HCT116 (cell line): ENCODE results near the gene DAGLB. TPM values are rescaled to one million over a fixed set of nuclear protein-coding genes. Genes with fewer than 3 reads are reported as not detected.
"Not testable (repeated sequence)": the region's sequence is repeated elsewhere in the genome, so short reads cannot be mapped to it uniquely, and the experiment has no call there.

Experiments used
- ATAC-seq: fragments of 200-7000 bp; cut with Tn5 transposase; 2 replicates; pipeline ENCODE4 v1.9.1; 2020; ENCODE audit warnings: mild to moderate bottlenecking, moderate library complexity
- BruUV-seq: library from RNA; stranded (reverse); fragments of 400-500 nt; replicated peaks from 2 replicates; lab custom pipeline; 2021; lab: Mats Ljungman, UMichigan
- CTCF ChIA-PET: fragments of 300-600 bp; sonication (Branson Sonifier 250); formaldehyde crosslinking; loops from one replicate; lab custom pipeline; 2021; ENCODE audit warnings: antibody characterized with exemption; lab: Charles Lee
- POLR2A ChIA-PET: fragments of 300-600, 350-600 bp; sonication (Branson Sonifier 250); formaldehyde crosslinking; loops from one replicate; lab custom pipeline; 2021; ENCODE audit warnings: antibody characterized with exemption; lab: Charles Lee
- RAD21 ChIA-PET, 2 experiments: fragments of 300-600 bp; sonication (Branson Sonifier 250); formaldehyde crosslinking; loops; one replicate each; lab custom pipeline; 2023; ENCODE audit warnings: low total read pairs in 2 of 2; ENCODE audit not compliant: uncharacterized antibody in 2 of 2, unreplicated experiment in 2 of 2, low non-redundant PET in 1 of 2; lab: Charles Lee
- DNase-seq: peaks from one replicate; pipeline ENCODE4 v3.0.0-alpha.2; 2010; ENCODE audit warnings: low read depth, low spot score
- H2AFZ ChIP-seq: fragments of 200-600 bp; shearing (Covaris generic), sonication (generic); 2 replicates; pipeline ENCODE4 v1.6.1; 2017; ENCODE audit warnings: low read depth, mixed run types, mixed read lengths, antibody characterized with exemption, low read length; ENCODE audit not compliant: poor library complexity, severe bottlenecking
- H3K27ac ChIP-seq: 2 replicates; pipeline ENCODE4 v1.5.1; 2012; ENCODE audit warnings: low read depth, low read length
- H3K27me3 ChIP-seq: fragments of 200-600 bp; sonication (generic); 2 replicates; pipeline ENCODE4 v1.6.1; 2016; ENCODE audit warnings: mixed run types, low read length, mixed read lengths; ENCODE audit not compliant: insufficient read depth
- H3K36me3 ChIP-seq, 2 experiments: fragments of 200-500 bp in 1 of 2; fragments of 200-600 bp in 1 of 2; sonication (Bioruptor generic) in 1 of 2; sonication (generic) in 1 of 2; 2 replicates each; pipeline versions ENCODE4 v1.5.1 to v1.6.1; 2014 to 2016; ENCODE audit warnings: low read length in 2 of 2, inconsistent platforms in 1 of 2, mixed read lengths in 1 of 2, mixed run types in 1 of 2; ENCODE audit not compliant: insufficient read depth in 2 of 2, control insufficient read depth in 1 of 2
- H3K4me1 ChIP-seq, 2 experiments: fragments of 200-600 bp in 1 of 2; sonication (generic) in 1 of 2; 2 replicates each; pipeline versions ENCODE4 v1.5.1 to v1.6.1; 2012 to 2017; ENCODE audit warnings: low read length in 2 of 2, inconsistent platforms in 1 of 2, mild to moderate bottlenecking in 1 of 2, mixed read lengths in 1 of 2, mixed run types in 1 of 2, moderate library complexity in 1 of 2; ENCODE audit not compliant: insufficient read depth in 2 of 2, control insufficient read depth in 1 of 2
- H3K4me2 ChIP-seq: fragments of 200-600 bp; sonication (generic); 2 replicates; pipeline ENCODE4 v1.6.1; 2017; ENCODE audit warnings: mixed run types, low read length, mixed read lengths
- H3K4me3 ChIP-seq, 2 experiments: fragments of 200-600 bp in 1 of 2; sonication (generic) in 1 of 2; replicated peaks in 1 of 2; 2 replicates each; pipeline ENCODE4 v1.5.1; 2011 to 2016; ENCODE audit warnings: low read length in 2 of 2, control low read depth in 1 of 2, low read depth in 1 of 2, mild to moderate bottlenecking in 1 of 2, mixed read lengths in 1 of 2, mixed run types in 1 of 2
- H3K79me2 ChIP-seq: fragments of 200-600 bp; sonication (generic); 2 replicates; pipeline ENCODE4 v1.6.1; 2017; ENCODE audit warnings: mild to moderate bottlenecking, mixed run types, low read length, moderate library complexity, mixed read lengths; ENCODE audit not compliant: insufficient read depth
- H3K9ac ChIP-seq: fragments of 200-600 bp; sonication (generic); 2 replicates; pipeline ENCODE4 v1.6.1; 2016; ENCODE audit warnings: low read length, mixed read lengths
- H3K9me2 ChIP-seq: fragments of 200-600 bp; sonication (generic), shearing (Covaris generic); 2 replicates; pipeline ENCODE4 v1.6.1; 2017; ENCODE audit warnings: mixed run types, mild to moderate bottlenecking, moderate library complexity; ENCODE audit not compliant: insufficient read depth
- H3K9me3 ChIP-seq, 2 experiments: fragments of 200-500 bp in 1 of 2; fragments of 200-600 bp in 1 of 2; sonication (Bioruptor generic) in 1 of 2; sonication (generic) in 1 of 2; 2 replicates each; pipeline ENCODE4 v1.6.1; 2014 to 2017; ENCODE audit warnings: low read length in 2 of 2, mixed read lengths in 2 of 2, inconsistent platforms in 1 of 2, low read depth in 1 of 2, mild to moderate bottlenecking in 1 of 2, mixed run types in 1 of 2, moderate library complexity in 1 of 2; ENCODE audit not compliant: control insufficient read depth in 1 of 2, insufficient read depth in 1 of 2
- H4K20me1 ChIP-seq: fragments of 200-600 bp; sonication (generic), shearing (Covaris generic); 2 replicates; pipeline ENCODE4 v1.6.1; 2017; ENCODE audit warnings: mixed run types, mild to moderate bottlenecking, moderate library complexity; ENCODE audit not compliant: insufficient read depth
- CEBPB ChIP-seq: IDR thresholded peaks from 2 replicates; pipeline ENCODE4 v1.6.1; 2012; ENCODE audit warnings: low read depth
- FOSL1 ChIP-seq: IDR thresholded peaks from 2 replicates; pipeline ENCODE4 v1.6.1; 2012; ENCODE audit warnings: low read depth
- JUND ChIP-seq: IDR thresholded peaks from 2 replicates; pipeline ENCODE4 v1.6.1; 2012
- SIN3A ChIP-seq: IDR thresholded peaks from 2 replicates; pipeline ENCODE4 v1.6.1; 2012; ENCODE audit warnings: low read depth
- SP1 ChIP-seq: IDR thresholded peaks from 2 replicates; pipeline ENCODE4 v1.6.1; 2012; ENCODE audit warnings: low read depth
- SRF ChIP-seq: IDR thresholded peaks from 2 replicates; pipeline ENCODE4 v1.6.1; 2012; ENCODE audit warnings: low read depth
- TCF7L2 ChIP-seq: IDR thresholded peaks from 2 replicates; pipeline ENCODE4 v1.7.0; 2011; ENCODE audit warnings: borderline replicate concordance, inconsistent platforms; ENCODE audit not compliant: insufficient read depth, insufficient read length; ENCODE audit errors: extremely low read depth
- YY1 ChIP-seq: IDR thresholded peaks from 2 replicates; pipeline ENCODE4 v1.6.1; 2011; ENCODE audit warnings: low read length, low read depth, moderate library complexity, mild to moderate bottlenecking; ENCODE audit not compliant: insufficient replicate concordance; ENCODE audit errors: extremely low read depth
- ZFX ChIP-seq: fragments of 450-650 bp; IDR thresholded peaks from 2 replicates; pipeline ENCODE4 v1.6.1; 2017
- intact Hi-C: fragments of 100-400 bp; cut with micrococcal nuclease; formaldehyde crosslinking; loops from 2 replicates; pipeline ENCODE4 v1.10.0; 2022
- total RNA-seq: library from RNA; stranded (reverse); gene quantifications from one replicate; pipeline ENCODE4 v1.2.1, GENCODE V29; 2021; ENCODE audit not compliant: unreplicated experiment
- TF ChIP-seq, protein P1 (sequence below), 3 experiments: fragments of 200-600 bp in 1 of 3; sonication (generic) in 1 of 3; IDR thresholded peaks in 2 of 3; conservative IDR thresholded peaks in 1 of 3; 2 replicates each; pipeline ENCODE4 v1.5.1; 2012 to 2017; ENCODE audit warnings: low read depth in 2 of 3, low read length in 2 of 3, antibody characterized with exemption in 1 of 3, borderline replicate concordance in 1 of 3, control low read depth in 1 of 3, mild to moderate bottlenecking in 1 of 3, mixed read lengths in 1 of 3, mixed run types in 1 of 3, moderate library complexity in 1 of 3; ENCODE audit not compliant: insufficient read depth in 1 of 3
- TF ChIP-seq, protein P2 (sequence below): IDR thresholded peaks from 2 replicates; pipeline ENCODE4 v1.6.1; 2012

Gene DAGLB
- total RNA-seq, 1 experiment from 2014 or later, result 30.2 TPM

DNA sequence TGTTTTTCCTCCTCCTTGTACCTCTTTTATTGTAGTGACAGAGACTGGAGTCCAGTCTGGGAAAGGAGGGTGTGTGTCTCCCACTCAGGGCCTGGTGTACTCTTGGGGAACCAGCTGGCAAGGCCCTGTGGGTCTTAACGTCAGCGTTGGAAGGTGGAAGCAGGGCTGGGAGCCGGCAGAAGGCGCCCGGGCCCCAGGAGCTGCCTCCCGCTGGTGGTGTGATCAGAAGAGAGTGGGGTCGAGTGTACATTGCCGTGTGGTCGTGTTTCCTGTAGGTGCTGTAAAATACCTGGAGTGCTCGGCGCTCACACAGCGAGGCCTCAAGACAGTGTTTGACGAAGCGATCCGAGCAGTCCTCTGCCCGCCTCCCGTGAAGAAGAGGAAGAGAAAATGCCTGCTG is 45.7 kb downstream of the DAGLB start (continued):
- TF ChIP-seq SRF, result no peak
- TF ChIP-seq YY1, result no peak
- no peak for TF ChIP-seq TCF7L2
- no peak for TF ChIP-seq JUND
- TF ChIP-seq, protein P1, sequence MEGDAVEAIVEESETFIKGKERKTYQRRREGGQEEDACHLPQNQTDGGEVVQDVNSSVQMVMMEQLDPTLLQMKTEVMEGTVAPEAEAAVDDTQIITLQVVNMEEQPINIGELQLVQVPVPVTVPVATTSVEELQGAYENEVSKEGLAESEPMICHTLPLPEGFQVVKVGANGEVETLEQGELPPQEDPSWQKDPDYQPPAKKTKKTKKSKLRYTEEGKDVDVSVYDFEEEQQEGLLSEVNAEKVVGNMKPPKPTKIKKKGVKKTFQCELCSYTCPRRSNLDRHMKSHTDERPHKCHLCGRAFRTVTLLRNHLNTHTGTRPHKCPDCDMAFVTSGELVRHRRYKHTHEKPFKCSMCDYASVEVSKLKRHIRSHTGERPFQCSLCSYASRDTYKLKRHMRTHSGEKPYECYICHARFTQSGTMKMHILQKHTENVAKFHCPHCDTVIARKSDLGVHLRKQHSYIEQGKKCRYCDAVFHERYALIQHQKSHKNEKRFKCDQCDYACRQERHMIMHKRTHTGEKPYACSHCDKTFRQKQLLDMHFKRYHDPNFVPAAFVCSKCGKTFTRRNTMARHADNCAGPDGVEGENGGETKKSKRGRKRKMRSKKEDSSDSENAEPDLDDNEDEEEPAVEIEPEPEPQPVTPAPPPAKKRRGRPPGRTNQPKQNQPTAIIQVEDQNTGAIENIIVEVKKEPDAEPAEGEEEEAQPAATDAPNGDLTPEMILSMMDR (IDR thresholded peaks at IDR 0.05 in 2 of 3, conservative IDR thresholded peaks at IDR 0.05 in 1 of 3; ENCODE audit: borderline replicate concordance in 1 of 3, insufficient read depth in 1 of 3, low read depth in 2 of 3, low read length in 2 of 3), result no peak
- no peak for TF ChIP-seq ZFX

DNA sequence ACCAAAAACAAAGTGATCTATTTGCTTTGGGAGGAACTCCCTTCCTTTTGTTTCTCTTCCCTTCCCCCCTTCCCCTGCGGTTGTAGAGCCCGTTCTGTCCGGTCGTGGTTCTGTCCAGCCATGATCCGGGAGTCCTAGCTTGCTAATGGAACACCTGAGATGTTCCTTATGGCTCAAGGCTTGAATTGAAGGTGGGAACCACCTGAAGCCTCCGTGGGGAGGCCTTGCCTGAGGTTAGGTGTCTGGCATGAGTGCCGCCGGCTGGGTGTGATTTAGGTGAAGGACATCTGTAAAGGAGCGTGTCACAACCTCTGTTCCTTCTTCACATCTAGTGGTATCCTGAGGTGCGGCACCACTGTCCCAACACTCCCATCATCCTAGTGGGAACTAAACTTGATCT is 46.2 kb downstream of the DAGLB start:
- no peak overlapping the region for H3K27ac ChIP-seq
- POLR2A ChIA-PET, result no interaction called here

DNA sequence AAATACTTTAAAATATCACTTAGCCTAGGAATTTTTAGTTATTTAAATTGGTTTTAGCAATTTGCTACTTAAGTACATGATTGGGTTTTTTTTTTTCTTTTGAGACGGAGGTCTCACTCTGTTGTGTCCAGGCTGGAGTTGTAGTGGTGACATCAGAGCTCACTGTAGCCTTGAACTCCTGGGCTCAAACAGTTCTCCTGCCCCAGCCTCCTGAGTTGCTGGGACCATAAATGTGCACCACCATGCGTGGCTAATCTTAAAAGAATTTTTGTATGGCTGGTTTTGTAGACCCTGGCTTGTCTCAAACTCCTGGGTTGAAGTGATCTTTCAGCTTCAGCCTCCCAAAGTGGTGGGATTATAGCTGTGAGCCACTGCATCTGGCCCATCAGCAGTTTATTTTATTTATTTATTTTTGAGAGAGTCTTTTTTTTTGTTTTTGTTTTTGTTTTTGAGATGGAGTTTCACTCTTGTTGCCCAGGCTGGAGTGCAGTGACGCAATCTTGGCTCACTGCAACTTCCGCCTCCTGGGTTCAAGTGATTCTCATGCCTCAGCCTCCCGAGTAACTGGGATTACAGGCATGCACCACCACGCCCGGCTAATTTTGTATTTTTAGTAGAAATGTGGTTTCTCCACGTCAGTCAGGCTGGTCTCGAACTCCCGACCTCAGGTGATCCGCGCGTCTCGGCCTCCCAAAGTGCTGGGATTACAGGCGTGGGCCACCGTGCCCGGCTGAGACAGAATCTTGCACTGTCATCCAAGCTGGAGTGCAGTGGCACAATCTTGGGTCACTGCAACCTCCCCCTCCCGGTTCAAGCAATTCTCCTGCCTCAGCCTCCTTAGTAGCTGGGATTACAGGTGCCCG is 47.3 kb downstream of the DAGLB start:
- H3K9ac ChIP-seq, ATAC-seq, H3K9me2 ChIP-seq, CTCF ChIA-PET, BruUV-seq, H2AFZ ChIP-seq, H3K4me3 ChIP-seq, H3K4me2 ChIP-seq, H3K4me1 ChIP-seq, intact Hi-C loops, H3K27ac ChIP-seq, RAD21 ChIA-PET, H4K20me1 ChIP-seq, POLR2A ChIA-PET, DNase-seq, H3K27me3 ChIP-seq, H3K9me3 ChIP-seq: not testable (repeated sequence)
- Histone ChIP-seq H3K79me2 (peaks cover 78% of the 10 kb centered on the region), H3K36me3 (peaks cover 20 to 26% of the 10 kb centered on the region in 2 experiments; a peak in 3 of 4 replicates)

More for the DNA sequence above, 46.2 kb downstream of the DAGLB start:
- H3K36me3 ChIP-seq, result peaks cover 22 to 28% of the 10 kb centered on the region in 2 experiments; a peak in 3 of 4 replicates
- H3K9me3 ChIP-seq, result no peaks in the 10 kb centered on the region
- H4K20me1 ChIP-seq, result no peaks in the 10 kb centered on the region; the same call in 1 of the 2 replicates
- H2AFZ ChIP-seq, result no peak overlapping the region
- ATAC-seq (no peak), DNase-seq (no peak)
- TF ChIP-seq, protein P2, sequence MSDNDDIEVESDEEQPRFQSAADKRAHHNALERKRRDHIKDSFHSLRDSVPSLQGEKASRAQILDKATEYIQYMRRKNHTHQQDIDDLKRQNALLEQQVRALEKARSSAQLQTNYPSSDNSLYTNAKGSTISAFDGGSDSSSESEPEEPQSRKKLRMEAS, result no peak
- TF ChIP-seq SRF (no peak), CEBPB (no peak), SP1 (no peak), SIN3A (no peak), YY1 (no peak), FOSL1 (no peak), ZFX (no peak), TCF7L2 (no peak)
- TF ChIP-seq, protein P1 (IDR thresholded peaks at IDR 0.05 in 2 of 3, conservative IDR thresholded peaks at IDR 0.05 in 1 of 3; ENCODE audit: borderline replicate concordance in 1 of 3, insufficient read depth in 1 of 3, low read depth in 2 of 3, low read length in 2 of 3), result no peak
- no peaks in the 10 kb centered on the region for H3K4me1 ChIP-seq
- intact Hi-C loops, result no loop called here
- H3K27me3 ChIP-seq, result no peaks in the 10 kb centered on the region
- RAD21 ChIA-PET, result no interaction called here
- H3K9me2 ChIP-seq, result no peaks in the 10 kb centered on the region
- H3K79me2 ChIP-seq, result peaks cover 68% of the 10 kb centered on the region
- no peak overlapping the region for H3K9ac ChIP-seq
- no peak overlapping the region for H3K4me3 ChIP-seq
- BruUV-seq, result no TSS peak
- CTCF ChIA-PET, result no interaction called here
- H3K4me2 ChIP-seq, result no peak overlapping the region
